Stomach (tissue), 9 donors: Measurements from ENCODE around the gene DENND6A. TPM values are rescaled to one million over a fixed set of nuclear protein-coding genes. Genes with fewer than 3 reads are reported as not detected.

ENCODE experiments used
- DNase-seq, 2 donors: peaks; one replicate each; pipeline versions ENCODE4 v3.0.0 to v3.0.0-alpha.2; 2013 to 2019
- H3K27ac ChIP-seq, 5 donors: fragments of 200-600 bp in 4 of 5; sonication (generic) in 4 of 5; one replicate each; pipeline ENCODE4 v1.5.1; 2013 to 2019; ENCODE audit warnings: mild to moderate bottlenecking in 1 of 5, moderate library complexity in 1 of 5
- H3K27me3 ChIP-seq, 3 donors: fragments of 200-600 bp; sonication (generic); one replicate each; pipeline ENCODE4 v1.5.1; 2017 to 2019; ENCODE audit warnings: mixed run types in 1 of 3
- H3K36me3 ChIP-seq, 4 donors: fragments of 200-600 bp; sonication (generic); 1 replicate in 3 of 4; 2 replicates in 1 of 4; pipeline ENCODE4 v1.5.1; 2016 to 2019
- H3K4me1 ChIP-seq, 4 donors: fragments of 200-600 bp; sonication (generic); one replicate each; pipeline ENCODE4 v1.5.1; 2016 to 2019
- H3K4me3 ChIP-seq, 4 donors: fragments of 200-600 bp; sonication (generic) in 3 of 4; one replicate each; pipeline ENCODE4 v1.5.1; 2016 to 2019; ENCODE audit warnings: mild to moderate bottlenecking in 1 of 4
- H3K9me3 ChIP-seq, 4 donors: fragments of 200-600 bp; sonication (generic); one replicate each; pipeline ENCODE4 v1.5.1; 2016 to 2019
- CTCF ChIP-seq, 7 experiments: fragments of 450-650 bp in 4 of 7; fragments of 200-600 bp in 3 of 7; sonication (generic) in 3 of 7; IDR thresholded peaks; one replicate each; pipeline ENCODE4 v1.5.1; 2016 to 2019; ENCODE audit warnings: antibody characterized with exemption in 7 of 7, control low read depth in 2 of 7, mild to moderate bottlenecking in 1 of 7
- EP300 ChIP-seq: sonication (generic); formaldehyde crosslinking; IDR thresholded peaks from one replicate; pipeline ENCODE4 v1.6.1; 2017; ENCODE audit warnings: antibody characterized with exemption
- POLR2A ChIP-seq, 4 donors: fragments of 450-650 bp; IDR thresholded peaks; one replicate each; pipeline ENCODE4 v1.6.1; 2016; ENCODE audit warnings: antibody characterized with exemption in 4 of 4, control low read depth in 2 of 4, mild to moderate bottlenecking in 1 of 4, moderate library complexity in 1 of 4
- POLR2AphosphoS5 ChIP-seq, 3 donors: sonication (generic); formaldehyde crosslinking; IDR thresholded peaks; one replicate each; pipeline ENCODE4 v1.6.1; 2016; ENCODE audit warnings: antibody characterized with exemption in 3 of 3
- WGBS, 5 donors: extraction: QIAGEN DNeasy Blood & Tissue Kit in 3 of 5; methylation state at CpG; one replicate each; pipeline versions ENCODE4 v1.1.5 to v1.1.7; 2013 to 2018; 5-methylcytosine and 5-hydroxymethylcytosine counted together
- intact Hi-C: fragments of 100-400 bp; cut with DNase I; formaldehyde crosslinking; loops from one replicate; pipeline ENCODE4 v1.15.1; 2023; ENCODE audit warnings: low total_unique reads
- polyA plus RNA-seq, 3 donors: library from polyadenylated mRNA; stranded (reverse); fragments of 200-250 nt; gene quantifications; one replicate each; pipeline ENCODE4 v1.2.3, GENCODE V29; 2013
- total RNA-seq, 5 donors: library from RNA; depleted of rRNA; stranded (reverse); fragments of >200 nt; gene quantifications; one replicate each; pipeline versions ENCODE4 v1.1.0 to v1.2.3, GENCODE V29; 2014 to 2016
- donor health status: healthy with polysubstance abuse.
- donor health status: Bipolar disorder and iron deficiency.
- donor health status: healthy.

DENND6A gene
- total and polyA plus RNA-seq, 8 donors: 6.5 to 110 (median 11.0) TPM

GRCh38 chr3:57605683-57606082, 87.2 kb downstream of the DENND6A start:
- H3K36me3 ChIP-seq: peaks cover 0 to 27% (median 4%) of the 10 kb centered on the region in 4 donors
- H3K4me1 ChIP-seq: no peaks in the 10 kb centered on the region
- H3K9me3 ChIP-seq: no peaks in the 10 kb centered on the region
- no peak for TF ChIP-seq CTCF (IDR thresholded peaks at IDR 0.05)
- TF ChIP-seq EP300: no peak
- TF ChIP-seq POLR2A (IDR thresholded peaks at IDR 0.05): no peak
- no peak for TF ChIP-seq POLR2AphosphoS5 (IDR thresholded peaks at IDR 0.05)
- no peaks in the 10 kb centered on the region for H3K27me3 ChIP-seq
- no peak overlapping the region for H3K4me3 ChIP-seq
- intact Hi-C loops: no loop called here
- no peak overlapping the region for H3K27ac ChIP-seq
- no peak for DNase-seq

- intact Hi-C loops: no loop called here
- Histone ChIP-seq H3K27me3 (no peaks in the 10 kb centered on the region), H3K4me1 (no peaks in the 10 kb centered on the region), H3K36me3 (peaks cover 0 to 27% (median 4%) of the 10 kb centered on the region in 4 donors), H3K27ac (no peak overlapping the region), H3K9me3 (no peaks in the 10 kb centered on the region), H3K4me3 (no peak overlapping the region)
- DNase-seq: no peak
- no peak for TF ChIP-seq CTCF (IDR thresholded peaks at IDR 0.05)
- no peak for TF ChIP-seq POLR2A (IDR thresholded peaks at IDR 0.05)
- TF ChIP-seq EP300: no peak
- TF ChIP-seq POLR2AphosphoS5 (IDR thresholded peaks at IDR 0.05): no peak
- WGBS, 5 donors: 71 to 97% (median 89%) methylated on average over 2 of the region's 2 CpGs
Observed at GRCh38 chr3:57604971-57605370, 87.9 kb downstream of the DENND6A start.

DNA sequence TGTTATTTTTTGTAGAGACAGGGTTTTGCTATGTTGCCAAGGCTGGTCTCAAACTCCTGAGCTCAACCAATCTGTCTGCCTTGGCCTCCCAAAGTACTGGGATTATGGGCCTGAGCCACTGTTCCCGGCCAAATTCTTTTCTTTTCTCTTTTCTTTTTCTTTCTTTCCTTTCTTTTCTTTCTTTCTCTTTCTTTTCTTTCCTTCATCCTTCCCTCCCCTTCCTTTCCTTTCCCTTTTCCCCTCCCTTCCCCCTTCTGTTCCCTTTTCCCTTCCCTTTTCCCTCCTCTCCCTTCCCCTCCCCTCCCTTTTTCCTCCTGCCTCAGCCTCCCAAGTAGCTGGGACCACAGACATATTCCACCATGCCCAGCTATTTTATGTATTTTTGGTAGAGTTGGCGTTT, 92.7 kb downstream of the DENND6A start:
- intact Hi-C loops: no loop called here
- TF ChIP-seq POLR2A (IDR thresholded peaks at IDR 0.05) (no peak), EP300 (no peak), CTCF (IDR thresholded peaks at IDR 0.05) (no peak), POLR2AphosphoS5 (IDR thresholded peaks at IDR 0.05) (no peak)
- DNase-seq: no peak
- 95 to 100% (median 97%) methylated on average over 2 of the region's 2 CpGs for WGBS, 5 donors
- H3K27ac ChIP-seq: no peak overlapping the region
- H3K4me3 ChIP-seq: no peak overlapping the region
- H3K36me3 ChIP-seq: peaks cover 0 to 12% (median 2%) of the 10 kb centered on the region in 4 donors
- H3K27me3 ChIP-seq: no peaks in the 10 kb centered on the region
- H3K9me3 ChIP-seq: no peaks in the 10 kb centered on the region
- H3K4me1 ChIP-seq: peaks cover 15 to 25% (median 21%) of the 10 kb centered on the region in 4 donors

DNA sequence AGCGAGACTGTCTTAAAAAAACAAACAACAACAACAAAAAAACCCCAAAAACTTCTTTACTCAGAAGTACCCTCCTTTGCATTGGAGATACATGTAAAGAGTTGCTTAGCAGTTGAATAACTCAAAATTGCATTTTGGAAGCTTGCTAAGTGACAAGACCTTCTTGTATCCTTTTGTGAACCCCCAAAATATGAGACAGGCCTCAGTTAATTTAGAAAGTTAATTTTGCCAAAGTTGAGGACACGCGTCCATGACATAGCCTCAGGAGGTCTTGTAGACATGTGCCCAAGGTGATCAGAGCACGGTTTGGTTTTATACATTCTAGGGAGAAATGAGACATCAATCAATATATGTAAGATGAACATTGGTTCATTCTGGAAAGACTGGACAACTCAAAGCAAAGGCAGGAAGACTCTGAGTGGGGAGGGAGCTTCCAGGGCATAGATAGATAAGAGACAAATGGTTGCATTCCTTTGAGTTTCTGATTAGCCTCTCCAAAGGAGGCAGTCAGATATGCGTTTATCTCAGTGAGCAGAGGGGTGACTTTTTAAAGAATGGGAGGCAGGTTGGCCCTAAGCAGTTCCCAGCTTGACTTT, 94.0 kb downstream of the DENND6A start:
- DNase-seq: no peak
- intact Hi-C loops: no loop called here
- Histone ChIP-seq H3K36me3 (peaks cover 0 to 12% (median 2%) of the 10 kb centered on the region in 4 donors), H3K9me3 (no peaks in the 10 kb centered on the region), H3K4me1 (peaks cover 28 to 38% (median 34%) of the 10 kb centered on the region in 4 donors), H3K27ac (peak overlapping the region; percentile 78 to 99 (median 98)), H3K4me3 (peak overlapping the region; percentile 60 to 85 (median 83)), H3K27me3 (no peaks in the 10 kb centered on the region)
- WGBS, 5 donors: 32 to 50% (median 39%) methylated on average over 5 of the region's 5 CpGs
- TF ChIP-seq POLR2A (IDR thresholded peaks at IDR 0.05) (no peak), EP300 (no peak), CTCF (IDR thresholded peaks at IDR 0.05) (no peak), POLR2AphosphoS5 (IDR thresholded peaks at IDR 0.05) (no peak)
